HepG2 (cell line): ENCODE results near the gene RSPH9. TPM values are rescaled to one million over a fixed set of nuclear protein-coding genes. Genes with fewer than 3 reads are reported as not detected.

Experiments used
- BRD4 ChIP-seq: sonication (generic); formaldehyde crosslinking; IDR thresholded peaks from 2 replicates; pipeline ENCODE4 v1.4.0; 2020; ENCODE audit warnings: missing genetic modification reagents
- GATAD2A ChIP-seq: IDR thresholded peaks from 2 replicates; pipeline ENCODE4 v1.6.1; 2016
- KDM4B ChIP-seq: sonication (generic); formaldehyde crosslinking; IDR thresholded peaks from 2 replicates; pipeline ENCODE4 v1.4.0; 2020; ENCODE audit warnings: missing genetic modification reagents
- PAXIP1 ChIP-seq: sonication (generic); formaldehyde crosslinking; conservative IDR thresholded peaks from 2 replicates; pipeline ENCODE4 v1.4.0; 2020; ENCODE audit warnings: mild to moderate bottlenecking, missing genetic modification reagents, moderate library complexity
- TSC22D2 ChIP-seq: sonication (generic); formaldehyde crosslinking; IDR thresholded peaks from 2 replicates; pipeline ENCODE4 v1.5.1; 2020; ENCODE audit warnings: missing genetic modification reagents, mild to moderate bottlenecking, borderline replicate concordance
- YEATS2 ChIP-seq: sonication (generic); formaldehyde crosslinking; IDR thresholded peaks from 2 replicates; pipeline ENCODE4 v1.4.0; 2020; ENCODE audit warnings: missing genetic modification reagents, borderline replicate concordance
- ZNF30 ChIP-seq: sonication (generic); formaldehyde crosslinking; IDR thresholded peaks from 2 replicates; pipeline ENCODE4 v1.5.0; 2020; ENCODE audit warnings: mild to moderate bottlenecking, missing genetic modification reagents
- ZNF512 ChIP-seq: sonication (generic); formaldehyde crosslinking; IDR thresholded peaks from 2 replicates; pipeline ENCODE4 v1.4.0; 2020; ENCODE audit warnings: mild to moderate bottlenecking, missing genetic modification reagents
- ZNF710 ChIP-seq: sonication (generic); formaldehyde crosslinking; IDR thresholded peaks from 2 replicates; pipeline ENCODE4 v1.5.0; 2020; ENCODE audit warnings: mild to moderate bottlenecking, missing genetic modification reagents, borderline replicate concordance
- ZNF746 ChIP-seq: sonication (generic); formaldehyde crosslinking; IDR thresholded peaks from 2 replicates; pipeline ENCODE4 v1.8.0; 2022; ENCODE audit warnings: mild to moderate bottlenecking, missing genetic modification reagents
- polyA plus RNA-seq, 8 experiments: library from polyadenylated mRNA; depleted of rRNA in 3 of 8; stranded (reverse) in 7 of 8; unstranded in 1 of 8; fragments of >200 nt; fragmentation: Illumina TruSeq in 4 of 8; extraction: Trizol in 4 of 8; gene quantifications; 2 replicates each; pipeline versions ENCODE4 v1.2.1 to v1.2.3, GENCODE V29; 2011 to 2016; ENCODE audit warnings: low read depth in 4 of 8, missing spikeins in 1 of 8, mixed read lengths in 1 of 8; ENCODE audit not compliant: insufficient read depth in 1 of 8
- total RNA-seq, 5 experiments: library from RNA; depleted of rRNA; stranded (reverse); fragments of >200 nt; fragmentation: Illumina TruSeq; extraction: Trizol; gene quantifications; 2 replicates each; pipeline ENCODE4 v1.2.3, GENCODE V29; 2016; ENCODE audit warnings: low read depth in 1 of 5
- TF ChIP-seq, protein P1 (sequence below): sonication (generic); formaldehyde crosslinking; conservative IDR thresholded peaks from 2 replicates; pipeline ENCODE4 v1.8.0; 2022; ENCODE audit warnings: missing genetic modification reagents
- TF ChIP-seq, protein P2 (sequence below): IDR thresholded peaks from 2 replicates; pipeline ENCODE4 v1.6.1; 2012; ENCODE audit warnings: inconsistent platforms
- TF ChIP-seq, protein P3 (sequence below): sonication (generic); formaldehyde crosslinking; IDR thresholded peaks from 2 replicates; pipeline ENCODE4 v1.4.0; 2020; ENCODE audit warnings: missing genetic modification reagents

Gene RSPH9
- total and polyA plus RNA-seq, 2 of the 13 experiments (the other 11 are each of a cell fraction or from before 2014, with no cell fraction given): 0.04 TPM; not detected in 1

- TF ChIP-seq ZNF710 (0 out of 2 replicates have a peak, but pooled peaks have one; percentile 30), BRD4 (CRISPR knock-in tag) (0 out of 2 replicates have a peak, but pooled peaks have one; percentile 36), PAXIP1 (CRISPR knock-in tag) (peak; percentile 25; the same call in 1 of the 2 replicates), ZNF512 (CRISPR knock-in tag) (peak; percentile 52; the same call in 1 of the 2 replicates), GATAD2A (peak; percentile 81; the same call in 1 of the 2 replicates), ZNF746 (peak; percentile 44; the same call in 1 of the 2 replicates), TSC22D2 (CRISPR knock-in tag) (0 out of 2 replicates have a peak, but pooled peaks have one; percentile 14), YEATS2 (CRISPR knock-in tag) (no peak), ZNF30 (CRISPR knock-in tag) (no peak), KDM4B (peak; percentile 64; the same call in 1 of the 2 replicates)
- TF ChIP-seq, protein P1, sequence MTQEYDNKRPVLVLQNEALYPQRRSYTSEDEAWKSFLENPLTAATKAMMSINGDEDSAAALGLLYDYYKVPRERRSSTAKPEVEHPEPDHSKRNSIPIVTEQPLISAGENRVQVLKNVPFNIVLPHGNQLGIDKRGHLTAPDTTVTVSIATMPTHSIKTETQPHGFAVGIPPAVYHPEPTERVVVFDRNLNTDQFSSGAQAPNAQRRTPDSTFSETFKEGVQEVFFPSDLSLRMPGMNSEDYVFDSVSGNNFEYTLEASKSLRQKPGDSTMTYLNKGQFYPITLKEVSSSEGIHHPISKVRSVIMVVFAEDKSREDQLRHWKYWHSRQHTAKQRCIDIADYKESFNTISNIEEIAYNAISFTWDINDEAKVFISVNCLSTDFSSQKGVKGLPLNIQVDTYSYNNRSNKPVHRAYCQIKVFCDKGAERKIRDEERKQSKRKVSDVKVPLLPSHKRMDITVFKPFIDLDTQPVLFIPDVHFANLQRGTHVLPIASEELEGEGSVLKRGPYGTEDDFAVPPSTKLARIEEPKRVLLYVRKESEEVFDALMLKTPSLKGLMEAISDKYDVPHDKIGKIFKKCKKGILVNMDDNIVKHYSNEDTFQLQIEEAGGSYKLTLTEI (CRISPR knock-in tag): no peak
- TF ChIP-seq, protein P2, sequence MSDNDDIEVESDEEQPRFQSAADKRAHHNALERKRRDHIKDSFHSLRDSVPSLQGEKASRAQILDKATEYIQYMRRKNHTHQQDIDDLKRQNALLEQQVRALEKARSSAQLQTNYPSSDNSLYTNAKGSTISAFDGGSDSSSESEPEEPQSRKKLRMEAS: peak; percentile 59; the same call in 1 of the 2 replicates
- TF ChIP-seq, protein P3, sequence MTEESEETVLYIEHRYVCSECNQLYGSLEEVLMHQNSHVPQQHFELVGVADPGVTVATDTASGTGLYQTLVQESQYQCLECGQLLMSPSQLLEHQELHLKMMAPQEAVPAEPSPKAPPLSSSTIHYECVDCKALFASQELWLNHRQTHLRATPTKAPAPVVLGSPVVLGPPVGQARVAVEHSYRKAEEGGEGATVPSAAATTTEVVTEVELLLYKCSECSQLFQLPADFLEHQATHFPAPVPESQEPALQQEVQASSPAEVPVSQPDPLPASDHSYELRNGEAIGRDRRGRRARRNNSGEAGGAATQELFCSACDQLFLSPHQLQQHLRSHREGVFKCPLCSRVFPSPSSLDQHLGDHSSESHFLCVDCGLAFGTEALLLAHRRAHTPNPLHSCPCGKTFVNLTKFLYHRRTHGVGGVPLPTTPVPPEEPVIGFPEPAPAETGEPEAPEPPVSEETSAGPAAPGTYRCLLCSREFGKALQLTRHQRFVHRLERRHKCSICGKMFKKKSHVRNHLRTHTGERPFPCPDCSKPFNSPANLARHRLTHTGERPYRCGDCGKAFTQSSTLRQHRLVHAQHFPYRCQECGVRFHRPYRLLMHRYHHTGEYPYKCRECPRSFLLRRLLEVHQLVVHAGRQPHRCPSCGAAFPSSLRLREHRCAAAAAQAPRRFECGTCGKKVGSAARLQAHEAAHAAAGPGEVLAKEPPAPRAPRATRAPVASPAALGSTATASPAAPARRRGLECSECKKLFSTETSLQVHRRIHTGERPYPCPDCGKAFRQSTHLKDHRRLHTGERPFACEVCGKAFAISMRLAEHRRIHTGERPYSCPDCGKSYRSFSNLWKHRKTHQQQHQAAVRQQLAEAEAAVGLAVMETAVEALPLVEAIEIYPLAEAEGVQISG (CRISPR knock-in tag): peak; percentile 77
Observed at GRCh38 chr6:43667245-43668150, 22.7 kb downstream of the RSPH9 start (continued).
